NCI-H82 treated with DMSO at 0.1 percent for 48 hours (cell line): ENCODE measurements around the gene CLCNKB.
"Not testable (repeated sequence)": the region's sequence is repeated elsewhere in the genome, so short reads cannot be mapped to it uniquely, and the experiment has no call there.

Experiments
- DNase-seq: peaks from one replicate; lab custom pipeline; 2025; ENCODE audit not compliant: unreplicated experiment; lab: John Stamatoyannopoulos, UW

The CLCNKB gene

GRCh38 chr1:16014509-16015482, 28.8 kb upstream of the CLCNKB start:
- no peak for DNase-seq

DNA sequence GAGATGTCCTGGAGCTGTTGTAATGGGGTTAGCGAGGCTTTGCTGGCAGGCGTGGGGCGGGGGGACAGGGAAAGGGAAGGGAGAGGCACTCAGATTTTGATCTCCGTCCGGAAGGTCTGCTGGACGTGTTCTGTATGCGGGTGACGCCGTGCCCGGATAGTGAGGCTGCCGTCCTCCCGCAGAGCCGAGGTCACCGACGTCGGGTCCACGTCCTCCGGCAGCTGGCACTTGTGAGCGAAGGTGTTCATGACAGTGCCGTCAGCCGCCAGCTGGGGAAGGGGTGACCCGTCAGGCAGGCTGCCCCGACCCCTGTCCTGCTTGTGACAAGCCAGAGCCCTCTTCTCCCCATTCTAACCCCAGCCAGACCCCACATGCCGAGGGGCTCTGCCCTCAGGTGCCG, 28.1 kb upstream of the CLCNKB start:
- DNase-seq, result no peak

DNA sequence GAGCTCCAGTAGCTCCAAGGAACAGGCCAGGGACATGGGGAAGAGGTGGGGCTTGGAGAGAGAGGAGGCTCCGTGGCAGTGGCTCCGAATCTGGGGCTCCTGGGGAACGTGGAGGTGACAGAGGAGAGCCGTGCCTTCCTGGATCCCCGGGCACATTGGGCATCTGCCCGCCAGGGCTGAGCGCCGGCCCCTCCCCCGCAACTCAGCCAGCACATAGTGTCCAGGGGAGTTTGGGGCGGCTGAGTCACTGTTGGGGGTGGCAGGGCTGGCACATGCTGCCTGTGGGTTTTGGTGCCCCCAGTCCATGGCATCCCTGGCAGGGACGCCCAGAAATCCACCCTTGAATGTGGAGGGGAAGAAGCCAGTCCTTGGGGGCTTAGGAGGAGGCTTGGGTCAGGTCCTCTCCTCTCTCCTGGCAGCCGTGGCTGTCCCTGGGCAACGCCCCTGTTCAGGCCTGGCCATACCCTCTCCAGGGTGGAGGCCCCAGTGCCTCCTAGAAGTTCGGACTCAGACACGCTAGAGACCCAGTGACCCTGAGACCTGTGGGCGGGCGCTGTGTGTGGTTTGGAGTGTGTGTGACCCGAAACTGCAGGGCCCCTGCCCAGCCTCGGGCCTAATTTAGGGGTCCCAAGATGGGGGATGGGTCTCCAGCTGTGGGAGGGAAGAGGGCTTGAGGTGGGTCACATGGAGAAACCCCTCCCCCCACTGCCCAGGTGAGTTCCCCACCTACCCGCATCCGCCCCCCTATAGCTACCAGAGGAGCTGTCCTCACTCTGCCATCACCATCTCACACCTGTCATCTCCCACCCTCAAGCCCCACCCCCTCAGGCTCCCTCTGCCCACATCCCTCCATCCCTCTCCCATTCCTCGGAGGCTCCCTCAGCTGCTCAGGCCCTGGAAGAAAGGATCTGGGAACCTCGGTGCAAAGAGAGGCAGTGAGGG, 27.4 kb upstream of the CLCNKB start:
- no peak for DNase-seq

GRCh38 chr1:16017076-16017460, 26.5 kb upstream of the CLCNKB start:
- no peak for DNase-seq

DNA sequence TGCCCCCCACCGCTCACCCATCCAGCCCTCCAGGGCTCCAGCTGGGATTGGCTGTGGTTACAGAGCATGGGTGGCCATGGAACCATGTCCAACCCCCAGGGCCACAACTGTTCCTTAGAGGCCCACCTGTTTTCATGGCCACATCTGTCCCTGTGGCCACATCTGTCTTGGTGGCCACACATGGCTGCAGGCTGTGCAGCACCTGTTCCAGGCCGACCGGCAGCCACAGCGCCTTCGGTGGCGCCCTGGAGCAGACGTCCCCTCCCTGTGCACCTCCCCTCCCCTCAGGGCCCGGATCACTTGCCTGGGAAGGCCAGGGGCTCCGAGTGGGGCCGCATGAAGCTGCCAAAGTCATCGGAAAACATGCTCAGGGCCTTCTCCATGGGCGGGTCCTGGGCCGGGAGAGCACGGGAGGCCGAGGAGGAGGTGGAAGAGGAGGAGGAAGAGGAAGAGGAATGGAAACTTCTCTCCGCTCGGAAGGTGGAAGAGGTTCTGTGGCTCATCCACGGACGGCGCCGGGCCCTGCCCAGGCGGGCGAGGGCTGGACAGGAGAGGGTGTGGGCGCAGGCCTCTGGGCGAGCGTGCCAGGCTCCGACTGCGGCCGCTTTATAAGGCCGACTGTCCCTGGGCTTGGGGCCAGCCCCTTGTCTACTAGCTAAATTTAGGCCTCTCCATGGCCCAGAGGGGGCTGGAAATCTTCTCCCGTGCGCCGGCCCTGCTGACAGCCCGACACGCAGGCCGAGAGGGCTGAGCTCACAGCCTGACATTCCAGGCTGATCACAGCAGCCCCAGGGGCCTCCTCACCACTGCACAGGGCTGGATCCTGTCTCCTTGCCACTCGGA, 25.9 kb upstream of the CLCNKB start, which contains the start of gene HSPB7:
TSS of gene HSPB7 (minus strand) at position 583 of the 843 bp plus-strand sequence. CDS start at position 503, 80 bp downstream.
- DNase-seq, result no peak

DNA sequence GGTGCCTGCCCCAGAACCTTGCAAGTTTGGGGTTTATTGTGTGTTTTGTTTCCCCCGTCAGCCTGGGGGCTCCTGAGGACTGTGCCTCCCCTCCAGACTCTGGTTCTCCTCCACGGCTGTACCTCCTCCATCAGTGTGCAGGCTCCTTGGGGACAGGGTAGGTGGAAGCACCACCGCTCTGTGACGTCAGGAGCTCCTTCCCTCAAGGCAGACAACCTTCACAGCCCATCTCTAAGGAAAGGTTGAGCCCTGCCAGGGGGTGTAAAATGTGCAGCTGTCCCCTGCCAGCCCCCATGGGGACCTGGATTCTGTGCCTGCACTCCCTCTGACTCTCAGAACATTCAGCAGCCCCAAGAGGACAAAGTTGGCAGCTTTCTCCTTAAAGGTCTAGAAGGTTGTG, 25.3 kb upstream of the CLCNKB start:
- DNase-seq, result no peak

DNA sequence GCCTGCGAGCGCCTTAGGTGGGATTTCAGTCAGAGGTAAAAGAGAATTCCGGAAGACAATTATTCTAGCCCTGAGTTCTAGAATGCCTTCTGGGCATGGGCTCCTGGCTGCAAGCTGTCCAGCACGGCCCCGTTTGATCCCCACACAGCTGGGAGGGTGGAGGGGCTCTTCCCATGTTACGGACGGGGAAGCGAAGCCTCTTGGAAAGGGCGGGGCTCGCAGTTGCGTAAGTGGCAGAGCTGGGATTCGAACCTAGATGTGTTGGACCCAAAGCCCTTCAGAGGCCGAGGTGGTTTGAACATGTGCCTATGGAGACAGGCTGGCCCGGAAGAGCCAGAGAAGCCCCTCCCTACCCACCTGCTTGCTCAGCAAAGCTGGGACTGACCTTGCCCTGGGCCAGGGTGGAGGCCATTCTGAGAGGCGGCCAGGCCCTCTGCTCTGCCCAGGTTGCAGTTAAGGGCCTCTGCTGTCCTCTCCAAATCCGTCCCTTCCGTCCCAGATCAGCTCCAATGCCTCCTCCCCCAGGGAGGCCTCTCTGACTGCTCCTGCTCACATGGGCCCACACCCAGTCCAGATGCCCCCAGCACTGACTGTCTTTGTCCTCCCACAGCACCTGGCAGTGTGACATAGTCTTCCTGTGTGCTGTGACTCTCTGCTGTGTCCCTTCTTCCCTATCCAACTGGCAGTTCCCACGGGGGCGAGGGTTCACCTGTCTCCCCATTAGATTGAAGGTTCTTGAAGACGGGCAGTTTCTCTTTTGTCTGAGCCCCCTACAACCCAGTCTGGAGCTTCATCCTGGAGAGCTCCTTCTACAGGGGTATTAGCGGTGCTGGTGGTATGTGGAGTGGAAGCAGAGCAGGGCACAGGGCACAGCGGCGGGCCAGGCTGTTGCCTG, 24.6 kb upstream of the CLCNKB start:
- no peak for DNase-seq

GRCh38 chr1:16019644-16020277, 23.8 kb upstream of the CLCNKB start:
- DNase-seq, result no peak

DNA sequence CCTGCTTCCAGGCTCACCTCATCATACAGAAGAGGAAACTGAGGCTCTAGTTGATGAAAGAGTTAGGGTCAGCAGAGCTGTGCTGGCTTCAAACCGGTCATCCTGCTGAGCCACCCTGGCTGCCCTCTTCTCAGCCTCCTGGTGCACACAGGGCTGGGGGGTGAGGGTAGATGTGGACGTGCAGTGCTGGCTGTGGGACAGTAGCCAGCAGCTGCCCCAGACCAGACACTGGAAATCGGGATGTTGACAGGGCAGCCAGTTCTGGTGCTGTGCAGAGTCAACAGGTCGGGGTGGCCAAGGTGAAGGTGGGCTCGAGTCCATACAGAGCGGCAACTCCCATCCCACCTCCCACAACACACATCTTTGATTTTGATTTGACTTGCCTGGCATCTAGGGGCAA, 23.3 kb upstream of the CLCNKB start:
- no peak for DNase-seq

GRCh38 chr1:16020878-16021277, 22.7 kb upstream of the CLCNKB start:
- not testable (repeated sequence) for DNase-seq

- no peak for DNase-seq
Measured at GRCh38 chr1:16021681-16022080, 21.9 kb upstream of the CLCNKB start, which contains the start of gene CLCNKA. CLCNKA (plus strand) TSS chr1:16022036; CDS start chr1:16022620, 584 bp downstream.

GRCh38 chr1:16022393-16022792, 21.2 kb upstream of the CLCNKB start:
- DNase-seq, result no peak

- DNase-seq, result no peak
Measured at GRCh38 chr1:16023050-16023653, 20.4 kb upstream of the CLCNKB start.

- not testable (repeated sequence) for DNase-seq
Measured at GRCh38 chr1:16026302-16026701, 17.3 kb upstream of the CLCNKB start.

DNA sequence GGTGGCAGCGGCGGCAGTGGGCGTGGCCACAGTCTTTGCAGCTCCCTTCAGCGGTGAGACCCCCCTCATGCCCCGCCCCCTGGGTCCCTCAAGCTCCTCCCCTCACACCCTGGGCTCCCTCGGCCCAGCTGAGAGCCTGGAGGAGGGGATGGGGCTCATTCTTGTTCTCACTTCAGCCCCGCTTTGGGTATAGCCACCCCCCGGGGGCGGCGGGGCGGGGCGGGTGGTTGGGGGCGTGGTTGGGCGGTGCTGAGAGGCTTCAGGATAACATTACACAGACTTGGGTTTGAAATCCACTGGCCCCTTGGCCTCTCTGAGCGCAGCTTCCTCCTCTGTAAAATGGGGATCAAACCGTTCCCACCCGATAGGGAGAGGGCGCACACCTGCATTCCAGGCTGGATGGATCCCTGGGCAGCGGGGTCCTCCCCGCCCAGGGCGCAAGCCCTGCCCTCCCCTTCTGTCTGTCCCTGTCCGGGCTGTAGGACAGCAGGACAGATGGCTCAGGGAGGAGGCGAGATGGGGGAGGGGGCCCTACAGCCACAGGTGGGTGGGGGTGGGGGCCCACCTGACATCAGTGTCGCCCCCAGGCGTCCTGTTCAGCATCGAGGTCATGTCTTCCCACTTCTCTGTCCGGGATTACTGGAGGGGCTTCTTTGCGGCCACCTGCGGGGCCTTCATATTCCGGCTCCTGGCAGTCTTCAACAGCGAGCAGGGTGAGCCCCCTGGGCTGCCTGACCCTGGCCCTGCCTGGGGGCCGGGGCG, 16.7 kb upstream of the CLCNKB start:
- DNase-seq, result peak; percentile 30

- DNase-seq, result no peak
Measured at GRCh38 chr1:16028237-16029002, 15.2 kb upstream of the CLCNKB start.

GRCh38 chr1:16029003-16029268, 14.6 kb upstream of the CLCNKB start:
- not testable (repeated sequence) for DNase-seq
